ENCODE results near the gene TXLNB.

Gene TXLNB

DNA sequence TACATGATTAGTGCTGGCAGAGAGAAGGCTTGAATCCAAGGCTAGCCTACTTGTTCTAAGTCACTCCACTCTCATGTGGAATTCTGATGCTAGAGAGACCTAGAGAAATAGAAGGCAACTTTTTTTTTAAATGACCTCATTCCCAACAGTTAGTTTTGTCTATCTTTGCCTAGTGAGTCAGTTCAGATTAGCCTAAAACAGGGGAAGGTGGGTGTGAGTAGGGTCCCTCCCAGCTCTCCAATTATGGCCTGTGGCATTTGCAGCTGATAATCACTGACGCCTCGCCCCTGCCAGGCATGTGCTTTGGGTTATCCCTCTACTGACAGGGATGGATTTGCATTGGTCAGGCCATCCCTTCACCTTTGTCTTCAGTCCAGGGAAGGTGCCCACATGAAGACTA, 13.6 kb downstream of the TXLNB start:
- peaks cover 0 to 7% (median 3%) of the 10 kb centered on the region in 4 donors for H3K4me1 ChIP-seq
- intact Hi-C loops (cut with DNase I; ENCODE audit: low total_unique reads), result no loop called here
- TF ChIP-seq, protein P1, sequence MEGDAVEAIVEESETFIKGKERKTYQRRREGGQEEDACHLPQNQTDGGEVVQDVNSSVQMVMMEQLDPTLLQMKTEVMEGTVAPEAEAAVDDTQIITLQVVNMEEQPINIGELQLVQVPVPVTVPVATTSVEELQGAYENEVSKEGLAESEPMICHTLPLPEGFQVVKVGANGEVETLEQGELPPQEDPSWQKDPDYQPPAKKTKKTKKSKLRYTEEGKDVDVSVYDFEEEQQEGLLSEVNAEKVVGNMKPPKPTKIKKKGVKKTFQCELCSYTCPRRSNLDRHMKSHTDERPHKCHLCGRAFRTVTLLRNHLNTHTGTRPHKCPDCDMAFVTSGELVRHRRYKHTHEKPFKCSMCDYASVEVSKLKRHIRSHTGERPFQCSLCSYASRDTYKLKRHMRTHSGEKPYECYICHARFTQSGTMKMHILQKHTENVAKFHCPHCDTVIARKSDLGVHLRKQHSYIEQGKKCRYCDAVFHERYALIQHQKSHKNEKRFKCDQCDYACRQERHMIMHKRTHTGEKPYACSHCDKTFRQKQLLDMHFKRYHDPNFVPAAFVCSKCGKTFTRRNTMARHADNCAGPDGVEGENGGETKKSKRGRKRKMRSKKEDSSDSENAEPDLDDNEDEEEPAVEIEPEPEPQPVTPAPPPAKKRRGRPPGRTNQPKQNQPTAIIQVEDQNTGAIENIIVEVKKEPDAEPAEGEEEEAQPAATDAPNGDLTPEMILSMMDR (IDR thresholded peaks at IDR 0.05), result no peak
- H3K36me3 ChIP-seq, result no peaks in the 10 kb centered on the region
- no peak overlapping the region for H3K4me3 ChIP-seq
- DNase-seq, result no peak
- peak overlapping the region in 1 of 2 donors; percentile 46 for H3K27ac ChIP-seq
- no peaks in the 10 kb centered on the region for H3K9me3 ChIP-seq
- no peaks in the 10 kb centered on the region for H3K27me3 ChIP-seq

DNA sequence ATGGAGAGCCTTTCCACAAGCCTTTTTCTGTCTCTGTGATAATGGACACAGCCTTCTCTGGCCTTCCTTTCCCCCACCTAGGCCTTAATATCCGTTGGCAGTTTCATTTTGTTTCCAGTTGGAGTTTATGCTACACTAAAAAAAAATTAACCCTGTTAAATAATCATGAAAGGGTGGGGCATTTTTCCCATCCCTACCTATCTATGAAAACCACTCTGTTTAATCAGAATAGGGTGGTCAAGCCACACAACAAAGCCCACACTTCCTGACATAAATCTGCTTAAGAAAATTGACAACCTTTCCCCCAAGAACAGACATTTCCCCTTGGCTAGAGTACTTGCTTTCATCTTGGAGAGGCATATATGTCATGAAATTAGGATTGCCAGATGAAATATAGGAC, 14.2 kb downstream of the TXLNB start:
- H3K36me3 ChIP-seq, result no peaks in the 10 kb centered on the region
- intact Hi-C loops (cut with DNase I; ENCODE audit: low total_unique reads), result no loop called here
- H3K27ac ChIP-seq, result peak overlapping the region; percentile 46 to 52
- TF ChIP-seq, protein P1 (IDR thresholded peaks at IDR 0.05), result no peak
- no peaks in the 10 kb centered on the region for H3K9me3 ChIP-seq
- H3K4me3 ChIP-seq, result no peak overlapping the region
- H3K27me3 ChIP-seq, result no peaks in the 10 kb centered on the region
- H3K4me1 ChIP-seq, result peaks cover 0 to 7% (median 3%) of the 10 kb centered on the region in 4 donors
- DNase-seq, result no peak

DNA sequence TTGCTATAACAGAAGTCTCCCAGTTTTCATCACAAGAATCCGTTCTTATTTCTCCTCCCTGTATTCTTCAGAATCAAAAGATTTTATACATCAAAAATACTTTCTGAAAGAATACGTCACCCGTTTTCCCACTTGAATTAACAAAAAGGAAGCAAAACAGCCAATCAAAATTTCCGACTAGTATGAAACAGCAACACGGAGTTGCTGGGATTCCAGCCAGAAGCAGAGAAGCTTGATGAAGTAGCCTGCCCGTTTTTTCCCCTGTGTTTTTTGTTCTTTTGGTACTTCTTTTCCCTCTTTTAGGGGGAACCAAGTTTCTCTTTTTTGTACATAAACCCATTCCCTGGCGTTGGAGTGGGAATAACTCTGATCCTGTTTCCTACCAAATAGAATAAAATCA, 14.6 kb downstream of the TXLNB start:
- Histone ChIP-seq H3K4me3 (peak overlapping the region in 1 of 2 donors; percentile 14), H3K9me3 (no peaks in the 10 kb centered on the region), H3K27me3 (no peaks in the 10 kb centered on the region), H3K36me3 (no peaks in the 10 kb centered on the region), H3K4me1 (peaks cover 0 to 7% (median 3%) of the 10 kb centered on the region in 4 donors), H3K27ac (peak overlapping the region; percentile 46 to 52)
- TF ChIP-seq, protein P1 (IDR thresholded peaks at IDR 0.05), result no peak
- DNase-seq, result peak in 1 of 2 donors; percentile 41
- intact Hi-C loops (cut with DNase I; ENCODE audit: low total_unique reads), result no loop called here

DNA sequence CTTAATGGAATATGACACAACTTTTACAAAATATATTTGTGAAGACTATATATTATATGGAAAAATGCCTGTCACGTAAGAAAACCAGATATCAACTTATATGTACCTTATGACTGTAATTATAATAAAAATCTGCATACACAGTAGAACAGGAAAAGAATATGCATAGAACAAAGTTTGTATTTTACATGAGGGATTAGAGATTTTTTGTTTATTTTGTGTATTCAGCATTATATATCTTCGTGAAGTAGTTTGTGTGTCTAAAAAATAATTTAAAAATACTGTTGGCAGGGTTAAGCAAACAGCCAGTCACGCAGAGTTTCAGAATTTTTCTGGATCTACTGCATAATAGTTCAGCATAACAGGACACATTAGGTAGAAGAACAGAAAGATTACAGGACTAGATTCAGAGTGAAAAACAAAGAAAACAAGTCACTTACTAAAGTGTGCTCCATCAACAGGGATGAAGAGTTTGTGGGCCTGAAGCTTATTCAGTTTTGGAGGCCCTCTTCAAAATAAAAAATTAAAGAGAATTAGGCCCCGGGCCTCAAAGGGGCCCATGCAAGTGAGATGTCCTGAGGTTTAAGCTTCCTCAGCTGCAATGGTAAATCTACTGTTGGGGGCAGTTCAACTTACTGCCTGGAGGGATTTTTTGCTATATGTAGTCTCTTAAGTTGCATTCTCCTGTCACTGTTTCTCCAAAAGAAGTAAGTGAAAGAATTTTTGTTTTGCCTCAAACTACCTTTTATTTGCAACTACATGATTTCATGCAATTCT, 16.3 kb downstream of the TXLNB start:
- intact Hi-C loops (cut with DNase I; ENCODE audit: low total_unique reads), result no loop called here
- no peaks in the 10 kb centered on the region for H3K9me3 ChIP-seq
- no peak overlapping the region for H3K4me3 ChIP-seq
- H3K27me3 ChIP-seq, result no peaks in the 10 kb centered on the region
- TF ChIP-seq, protein P1 (IDR thresholded peaks at IDR 0.05), result no peak
- H3K4me1 ChIP-seq, result peaks cover 0 to 7% (median 3%) of the 10 kb centered on the region in 4 donors
- DNase-seq, result no peak
- no peak overlapping the region for H3K27ac ChIP-seq
- H3K36me3 ChIP-seq, result no peaks in the 10 kb centered on the region

DNA sequence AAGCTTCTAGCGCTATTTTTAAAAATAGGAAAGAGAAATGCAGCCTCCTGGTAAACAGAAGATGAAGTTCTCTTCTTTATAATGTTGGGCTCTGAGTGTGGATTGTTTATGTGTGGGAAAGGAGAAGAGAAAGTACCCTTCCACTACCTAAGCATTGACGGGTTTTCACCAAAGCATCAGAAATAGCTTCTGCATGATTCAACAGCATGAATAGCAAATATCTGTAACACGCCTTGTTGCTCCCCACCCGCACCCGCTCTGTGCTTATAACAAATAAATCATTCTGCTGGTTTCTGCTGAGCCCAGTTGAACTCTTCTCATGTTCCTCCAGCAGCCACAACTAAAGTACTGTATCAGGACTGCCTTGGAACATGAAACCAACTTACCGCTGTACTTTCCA, 20.7 kb downstream of the TXLNB start:
- H3K9me3 ChIP-seq, result no peaks in the 10 kb centered on the region
- intact Hi-C loops (cut with DNase I; ENCODE audit: low total_unique reads), result no loop called here
- no peak for DNase-seq
- H3K36me3 ChIP-seq, result no peaks in the 10 kb centered on the region
- H3K4me3 ChIP-seq, result no peak overlapping the region
- H3K27ac ChIP-seq, result no peak overlapping the region
- no peaks in the 10 kb centered on the region for H3K27me3 ChIP-seq
- no peaks in the 10 kb centered on the region for H3K4me1 ChIP-seq
- TF ChIP-seq, protein P1 (IDR thresholded peaks at IDR 0.05), result no peak
